A549 (cell line): ENCODE measurements around the gene CAMKK2. TPM values are rescaled to one million over a fixed set of nuclear protein-coding genes. Genes with fewer than 3 reads are reported as not detected.

ENCODE experiments used
- ATAC-seq, 2 experiments: fragments of 200-7000 bp in 1 of 2; fragments of >200 bp in 1 of 2; cut with Nextera tagmentation in 1 of 2; cut with Tn5 transposase in 1 of 2; 3 replicates each; pipeline versions ENCODE4 v1.8.0 to v1.9.1; 2018 to 2020; ENCODE audit warnings: mild to moderate bottlenecking in 1 of 2, moderate library complexity in 1 of 2
- CTCF ChIA-PET: fragments of 300-600 bp; sonication (Branson Sonifier 250); formaldehyde crosslinking; extraction: SDS; loops from one replicate; lab custom pipeline; 2021; ENCODE audit warnings: antibody characterized with exemption, inconsistent platforms; lab: Yijun Ruan, JAX
- POLR2A ChIA-PET: fragments of 350-600 bp; formaldehyde crosslinking; extraction: SDS; loops from one replicate; lab custom pipeline; 2021; ENCODE audit warnings: antibody characterized with exemption, inconsistent platforms; lab: Yijun Ruan, JAX
- DNase-seq, 2 experiments: peaks; one replicate each; pipeline versions ENCODE4 v3.0.0 to v3.0.0-alpha.2; 2011 to 2016; ENCODE audit warnings: low read depth in 1 of 2, low spot score in 1 of 2
- FAIRE-seq: peaks from 2 replicates; lab custom pipeline; 2011; peaks lifted over from hg19 to GRCh38; lab: Jason Lieb, UNC
- H3K27ac ChIP-seq, 2 experiments: fragments of >200 bp; sonication (Bioruptor Twin); formaldehyde crosslinking; 3 replicates each; pipeline ENCODE4 v1.5.1; 2016 to 2017
- H3K4me1 ChIP-seq: fragments of >200 bp; sonication (Bioruptor Twin); formaldehyde crosslinking; 3 replicates; pipeline ENCODE4 v1.6.1; 2016
- H3K4me2 ChIP-seq: fragments of >200 bp; sonication (Bioruptor Twin); formaldehyde crosslinking; 3 replicates; pipeline ENCODE4 v1.6.1; 2016
- H3K4me3 ChIP-seq: fragments of >200 bp; sonication (Bioruptor Twin); formaldehyde crosslinking; 3 replicates; pipeline ENCODE4 v1.5.1; 2016
- H3K9me3 ChIP-seq: fragments of >200 bp; sonication (Bioruptor Twin); formaldehyde crosslinking; 3 replicates; pipeline ENCODE4 v1.6.1; 2016
- BHLHE40 ChIP-seq: IDR thresholded peaks from 2 replicates; pipeline ENCODE4 v1.6.1; 2012; ENCODE audit warnings: low read depth, low read length, inconsistent platforms
- FOSL2 ChIP-seq, 2 experiments: fragments of 450-650 bp in 1 of 2; fragments of >200 bp in 1 of 2; sonication (Bioruptor Twin) in 1 of 2; formaldehyde crosslinking; IDR thresholded peaks; 2 replicates each; pipeline versions ENCODE4 v1.5.0 to v1.6.1; 2016 to 2020; ENCODE audit warnings: mild to moderate bottlenecking in 1 of 2, moderate library complexity in 1 of 2
- HDAC2 ChIP-seq: fragments of 200-600 bp; sonication (generic); IDR thresholded peaks from 2 replicates; pipeline ENCODE4 v1.6.1; 2016
- HEYL ChIP-seq: fragments of 250-450 bp; sonication (Bioruptor Pico); IDR thresholded peaks from 2 replicates; pipeline ENCODE4 v1.8.0; 2021; ENCODE audit warnings: mild to moderate bottlenecking, moderate library complexity
- JUNB ChIP-seq: fragments of >200 bp; sonication (Bioruptor Twin); formaldehyde crosslinking; IDR thresholded peaks from 2 replicates; pipeline ENCODE4 v1.6.1; 2016
- KDM1A ChIP-seq: fragments of 200-600 bp; sonication (generic); IDR thresholded peaks from 2 replicates; pipeline ENCODE4 v1.6.1; 2016; ENCODE audit warnings: low read depth, mild to moderate bottlenecking
- MAZ ChIP-seq: fragments of 150-350 bp; IDR thresholded peaks from 2 replicates; pipeline ENCODE4 v1.6.1; 2014; ENCODE audit warnings: antibody characterized with exemption, low read depth, low read length, borderline replicate concordance
- MYC ChIP-seq: IDR thresholded peaks from 2 replicates; pipeline ENCODE4 v1.6.1; 2012; ENCODE audit warnings: mild to moderate bottlenecking, inconsistent platforms, low read length, improper control_type of control experiment, borderline replicate concordance
- NPAS2 ChIP-seq: fragments of 250-450 bp; sonication (Bioruptor Pico); IDR thresholded peaks from 2 replicates; pipeline ENCODE4 v1.8.0; 2022; ENCODE audit warnings: mild to moderate bottlenecking, moderate library complexity, borderline replicate concordance
- PHF8 ChIP-seq: fragments of 200-600 bp; sonication (generic); IDR thresholded peaks from 2 replicates; pipeline ENCODE4 v1.6.1; 2016; ENCODE audit warnings: low read depth, mild to moderate bottlenecking, antibody characterized with exemption, moderate library complexity, borderline replicate concordance
- POLR2A ChIP-seq: IDR thresholded peaks from 2 replicates; pipeline ENCODE4 v1.6.1; 2012; ENCODE audit warnings: mild to moderate bottlenecking, low read length
- POLR2AphosphoS2 ChIP-seq: conservative IDR thresholded peaks from 2 replicates; pipeline ENCODE4 v1.6.1; 2012; ENCODE audit warnings: low read length, improper control_type of control experiment, inconsistent platforms
- RAD21 ChIP-seq, 2 experiments: fragments of >200 bp in 1 of 2; sonication (Bioruptor Twin) in 1 of 2; formaldehyde crosslinking in 1 of 2; IDR thresholded peaks in 1 of 2; conservative IDR thresholded peaks in 1 of 2; 2 replicates in 1 of 2; 3 replicates in 1 of 2; pipeline ENCODE4 v1.6.1; 2012 to 2018; ENCODE audit warnings: inconsistent platforms in 1 of 2
- RARB ChIP-seq: fragments of 250-450 bp; sonication (Bioruptor Pico); IDR thresholded peaks from 2 replicates; pipeline ENCODE4 v1.8.0; 2021; ENCODE audit warnings: mild to moderate bottlenecking, moderate library complexity
- RCOR1 ChIP-seq: fragments of 150-350 bp; IDR thresholded peaks from 2 replicates; pipeline ENCODE4 v1.6.1; 2014; ENCODE audit warnings: antibody characterized with exemption, low read length, low read depth
- RFX5 ChIP-seq: fragments of 450-650 bp; IDR thresholded peaks from 2 replicates; pipeline ENCODE4 v1.7.1; 2014; ENCODE audit warnings: antibody characterized with exemption, mild to moderate bottlenecking, moderate library complexity
- SMC3 ChIP-seq: fragments of >200 bp; sonication (Bioruptor Twin); formaldehyde crosslinking; IDR thresholded peaks from 3 replicates; pipeline ENCODE4 v1.6.1; 2018; ENCODE audit warnings: inconsistent platforms
- SREBF2 ChIP-seq: fragments of 450-650 bp; IDR thresholded peaks from 2 replicates; pipeline ENCODE4 v1.6.1; 2014; ENCODE audit warnings: mild to moderate bottlenecking, moderate library complexity
- TFCP2L1 ChIP-seq: fragments of 250-450 bp; sonication (Bioruptor Pico); IDR thresholded peaks from 2 replicates; pipeline ENCODE4 v1.5.0; 2021; ENCODE audit warnings: mild to moderate bottlenecking
- TP53 ChIP-seq: fragments of 250-450 bp; sonication (Bioruptor Pico); IDR thresholded peaks from 2 replicates; pipeline ENCODE4 v1.5.0; 2021; ENCODE audit warnings: mild to moderate bottlenecking, moderate library complexity
- ZNF302 ChIP-seq: fragments of 250-450 bp; sonication (Bioruptor Pico); IDR thresholded peaks from 2 replicates; pipeline ENCODE4 v1.9.0; 2021; ENCODE audit warnings: inconsistent platforms, mild to moderate bottlenecking, moderate library complexity
- ZSCAN20 ChIP-seq: fragments of 250-450 bp; sonication (Bioruptor Pico); IDR thresholded peaks from 2 replicates; pipeline ENCODE4 v1.8.0; 2022; ENCODE audit warnings: mild to moderate bottlenecking, moderate library complexity
- WGBS: methylation state at CpG from one replicate; pipeline ENCODE4 v1.1.6; 2017; ENCODE audit errors: missing lambda C conversion rate; 5-methylcytosine and 5-hydroxymethylcytosine counted together
- polyA plus RNA-seq, 4 experiments: library from polyadenylated mRNA; depleted of rRNA in 3 of 4; stranded (reverse); fragments of >200 nt; fragmentation: RNase III in 1 of 4; extraction: RNeasy Plus Mini Kit Qiagen cat#74134 plus additional on column Dnase treatment in 1 of 4; gene quantifications; 2 replicates in 3 of 4; 3 replicates in 1 of 4; pipeline ENCODE4 v1.2.3, GENCODE V29; 2011 to 2017
- TF ChIP-seq, protein P1 (sequence below): fragments of 200-600 bp; sonication (generic); IDR thresholded peaks from 2 replicates; pipeline ENCODE4 v1.6.1; 2016; ENCODE audit warnings: antibody characterized with exemption, mild to moderate bottlenecking, moderate library complexity
- TF ChIP-seq, protein P2 (sequence below): fragments of 150-350 bp; IDR thresholded peaks from 2 replicates; pipeline ENCODE4 v1.6.1; 2014; ENCODE audit warnings: low read depth, mild to moderate bottlenecking, low read length
- TF ChIP-seq, protein P3 (sequence below): fragments of >200 bp; sonication (Bioruptor Twin); formaldehyde crosslinking; IDR thresholded peaks from 3 replicates; pipeline ENCODE4 v1.6.1; 2016
- TF ChIP-seq, protein P4 (sequence below): fragments of >200 bp; sonication (Bioruptor Twin); formaldehyde crosslinking; IDR thresholded peaks from 2 replicates; pipeline ENCODE4 v1.6.1; 2016

The CAMKK2 gene
- polyA plus RNA-seq, 2 of the 4 experiments (the other 2 are of a cell fraction): 15.3 to 24.8 TPM

DNA sequence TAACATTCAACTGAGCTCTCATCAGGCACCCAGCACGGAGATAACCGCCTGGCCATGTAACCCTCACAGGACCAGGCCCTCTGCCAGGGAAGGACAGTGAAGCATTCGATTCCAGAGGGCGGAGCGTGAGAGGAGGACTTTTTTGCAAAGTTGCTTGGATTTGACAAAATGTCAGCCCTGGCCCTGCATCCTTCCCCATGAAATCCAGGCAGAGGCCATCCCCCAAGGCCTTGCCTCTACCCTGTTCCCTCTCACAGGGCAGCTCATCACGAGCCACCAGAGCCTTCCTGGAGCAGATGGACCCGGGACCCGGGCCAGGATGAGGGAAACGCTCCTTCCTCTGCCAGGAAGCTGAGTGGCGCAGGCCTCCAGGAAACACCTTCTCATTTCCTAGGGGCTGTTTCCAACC is 17.0 kb downstream of the CAMKK2 start:
- Histone ChIP-seq H3K4me1 (peaks cover 9% of the 10 kb centered on the region), H3K27ac (no peak overlapping the region), H3K4me2 (no peak overlapping the region), H3K4me3 (no peak overlapping the region), H3K9me3 (no peaks in the 10 kb centered on the region)
- POLR2A ChIA-PET: no interaction called here
- ATAC-seq (no peak; a peak in 1 of 6 replicates), DNase-seq (no peak), FAIRE-seq (no peak)
- WGBS: 84% methylated on average over 10 of the region's 10 CpGs
- TF ChIP-seq FOSL2 (IDR thresholded peaks at IDR 0.05) (no peak), FOSL2 (CRISPR knock-in tag; IDR thresholded peaks at IDR 0.05) (no peak), JUNB (no peak), MYC (no peak), KDM1A (no peak), ZSCAN20 (CRISPR knock-in tag) (no peak), TP53 (CRISPR knock-in tag) (no peak)
- CTCF ChIA-PET: interaction anchor here (0.6 to 0.8 kb wide), 2 partner anchors 49 to 65 kb away, joined by 3 to 6 read pairs; no protein-coding TSS in a partner anchor

DNA sequence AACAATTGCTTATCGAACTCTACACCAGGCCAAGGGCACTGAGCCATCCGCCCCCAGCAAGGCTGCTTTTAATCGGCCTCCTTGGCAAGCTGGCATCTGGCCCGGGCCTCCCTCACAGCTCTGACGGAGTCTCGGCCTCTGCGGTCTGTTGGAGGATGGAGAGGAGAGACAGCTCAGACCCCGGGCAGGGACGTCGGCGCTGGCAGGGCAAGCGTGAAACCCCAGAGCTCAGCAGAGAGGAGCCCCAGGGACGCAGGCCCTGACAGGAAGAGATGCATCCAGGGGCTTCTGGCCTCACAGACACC is 17.5 kb downstream of the CAMKK2 start:
- WGBS: 90% methylated on average over 13 of the region's 13 CpGs
- CTCF ChIA-PET: interaction anchor here (0.5 to 0.8 kb wide), 2 partner anchors 48 to 170 kb away, joined by 3 to 4 read pairs; no protein-coding TSS in a partner anchor
- no peak for FAIRE-seq

DNA sequence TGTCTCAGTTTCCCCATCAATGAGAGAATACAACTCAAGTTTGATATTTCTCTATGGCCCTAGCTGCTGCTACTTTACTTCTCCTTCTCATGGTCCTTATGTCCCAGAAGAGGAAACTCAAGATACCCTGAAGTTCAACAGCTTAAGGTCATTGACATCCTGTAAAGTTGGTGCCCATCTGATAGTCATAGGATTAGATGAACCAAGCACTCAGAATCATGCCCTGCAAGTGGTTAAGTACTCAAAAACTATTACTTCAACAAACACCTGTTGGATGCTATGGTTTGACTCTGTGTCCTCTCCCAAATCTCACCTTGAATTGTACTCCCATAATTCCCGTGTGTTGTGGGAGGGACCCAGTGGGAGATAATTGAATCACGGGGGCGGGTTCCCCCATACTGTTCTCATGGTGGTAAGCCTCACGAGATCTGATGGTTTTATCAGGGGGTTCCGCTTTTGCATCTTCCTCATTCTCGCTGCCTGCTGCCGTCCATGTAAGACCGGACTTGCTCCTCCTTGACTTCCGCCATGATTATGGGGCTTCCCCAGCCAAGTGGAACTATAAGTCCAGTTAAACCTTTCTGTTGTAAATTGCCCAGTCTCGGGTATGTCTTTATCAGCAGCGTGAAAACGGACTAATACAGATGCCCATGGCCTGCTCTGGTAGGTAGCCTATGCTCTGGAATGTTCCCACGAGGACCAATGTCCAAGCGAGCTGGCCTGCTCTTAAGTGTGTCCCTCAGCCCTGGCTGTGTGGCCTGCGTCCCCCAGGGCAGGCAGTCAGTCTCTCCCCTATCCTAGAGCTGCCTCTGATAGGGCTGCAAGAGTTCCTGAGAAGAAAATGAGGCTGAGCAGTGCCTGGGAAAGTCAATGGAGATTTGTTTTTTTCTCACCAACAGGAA is 18.1 kb downstream of the CAMKK2 start:
- ChIA-PET POLR2A (no interaction called here), CTCF (interaction anchor here (0.5 to 2.4 kb wide), 2 partner anchors 56 to 169 kb away, joined by 4 to 7 read pairs; no protein-coding TSS in a partner anchor)
- no peak overlapping the region for H3K4me3 ChIP-seq
- H3K4me1 ChIP-seq: peaks cover 9% of the 10 kb centered on the region
- H3K4me2 ChIP-seq: no peak overlapping the region
- no peak for TF ChIP-seq NPAS2 (CRISPR knock-in tag)
- no peak for TF ChIP-seq ZNF302 (CRISPR knock-in tag)
- TF ChIP-seq RFX5: no peak
- no peak for TF ChIP-seq KDM1A
- TF ChIP-seq POLR2A: no peak
- no peak for TF ChIP-seq BHLHE40
- TF ChIP-seq JUNB: no peak
- no peak for TF ChIP-seq PHF8
- TF ChIP-seq POLR2AphosphoS2: no peak
- TF ChIP-seq HEYL (CRISPR knock-in tag): no peak
- TF ChIP-seq HDAC2: no peak
- TF ChIP-seq, protein P1, sequence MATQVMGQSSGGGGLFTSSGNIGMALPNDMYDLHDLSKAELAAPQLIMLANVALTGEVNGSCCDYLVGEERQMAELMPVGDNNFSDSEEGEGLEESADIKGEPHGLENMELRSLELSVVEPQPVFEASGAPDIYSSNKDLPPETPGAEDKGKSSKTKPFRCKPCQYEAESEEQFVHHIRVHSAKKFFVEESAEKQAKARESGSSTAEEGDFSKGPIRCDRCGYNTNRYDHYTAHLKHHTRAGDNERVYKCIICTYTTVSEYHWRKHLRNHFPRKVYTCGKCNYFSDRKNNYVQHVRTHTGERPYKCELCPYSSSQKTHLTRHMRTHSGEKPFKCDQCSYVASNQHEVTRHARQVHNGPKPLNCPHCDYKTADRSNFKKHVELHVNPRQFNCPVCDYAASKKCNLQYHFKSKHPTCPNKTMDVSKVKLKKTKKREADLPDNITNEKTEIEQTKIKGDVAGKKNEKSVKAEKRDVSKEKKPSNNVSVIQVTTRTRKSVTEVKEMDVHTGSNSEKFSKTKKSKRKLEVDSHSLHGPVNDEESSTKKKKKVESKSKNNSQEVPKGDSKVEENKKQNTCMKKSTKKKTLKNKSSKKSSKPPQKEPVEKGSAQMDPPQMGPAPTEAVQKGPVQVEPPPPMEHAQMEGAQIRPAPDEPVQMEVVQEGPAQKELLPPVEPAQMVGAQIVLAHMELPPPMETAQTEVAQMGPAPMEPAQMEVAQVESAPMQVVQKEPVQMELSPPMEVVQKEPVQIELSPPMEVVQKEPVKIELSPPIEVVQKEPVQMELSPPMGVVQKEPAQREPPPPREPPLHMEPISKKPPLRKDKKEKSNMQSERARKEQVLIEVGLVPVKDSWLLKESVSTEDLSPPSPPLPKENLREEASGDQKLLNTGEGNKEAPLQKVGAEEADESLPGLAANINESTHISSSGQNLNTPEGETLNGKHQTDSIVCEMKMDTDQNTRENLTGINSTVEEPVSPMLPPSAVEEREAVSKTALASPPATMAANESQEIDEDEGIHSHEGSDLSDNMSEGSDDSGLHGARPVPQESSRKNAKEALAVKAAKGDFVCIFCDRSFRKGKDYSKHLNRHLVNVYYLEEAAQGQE: no peak
- TF ChIP-seq, protein P2, sequence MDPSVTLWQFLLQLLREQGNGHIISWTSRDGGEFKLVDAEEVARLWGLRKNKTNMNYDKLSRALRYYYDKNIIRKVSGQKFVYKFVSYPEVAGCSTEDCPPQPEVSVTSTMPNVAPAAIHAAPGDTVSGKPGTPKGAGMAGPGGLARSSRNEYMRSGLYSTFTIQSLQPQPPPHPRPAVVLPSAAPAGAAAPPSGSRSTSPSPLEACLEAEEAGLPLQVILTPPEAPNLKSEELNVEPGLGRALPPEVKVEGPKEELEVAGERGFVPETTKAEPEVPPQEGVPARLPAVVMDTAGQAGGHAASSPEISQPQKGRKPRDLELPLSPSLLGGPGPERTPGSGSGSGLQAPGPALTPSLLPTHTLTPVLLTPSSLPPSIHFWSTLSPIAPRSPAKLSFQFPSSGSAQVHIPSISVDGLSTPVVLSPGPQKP: no peak
- TF ChIP-seq RARB: no peak
- TF ChIP-seq, protein P3, sequence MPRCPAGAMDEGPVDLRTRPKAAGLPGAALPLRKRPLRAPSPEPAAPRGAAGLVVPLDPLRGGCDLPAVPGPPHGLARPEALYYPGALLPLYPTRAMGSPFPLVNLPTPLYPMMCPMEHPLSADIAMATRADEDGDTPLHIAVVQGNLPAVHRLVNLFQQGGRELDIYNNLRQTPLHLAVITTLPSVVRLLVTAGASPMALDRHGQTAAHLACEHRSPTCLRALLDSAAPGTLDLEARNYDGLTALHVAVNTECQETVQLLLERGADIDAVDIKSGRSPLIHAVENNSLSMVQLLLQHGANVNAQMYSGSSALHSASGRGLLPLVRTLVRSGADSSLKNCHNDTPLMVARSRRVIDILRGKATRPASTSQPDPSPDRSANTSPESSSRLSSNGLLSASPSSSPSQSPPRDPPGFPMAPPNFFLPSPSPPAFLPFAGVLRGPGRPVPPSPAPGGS: no peak
- TF ChIP-seq TFCP2L1 (CRISPR knock-in tag): no peak
- no peak for TF ChIP-seq SREBF2
- no peak for FAIRE-seq
- ATAC-seq: no peak
- DNase-seq: no peak
- H3K9me3 ChIP-seq: no peaks in the 10 kb centered on the region
- no peak overlapping the region for H3K27ac ChIP-seq
- 92% methylated on average over 15 of the region's 15 CpGs for WGBS

More for the DNA sequence above, 17.5 kb downstream of the CAMKK2 start:
- ATAC-seq (no peak), DNase-seq (no peak)
- peaks cover 9% of the 10 kb centered on the region for H3K4me1 ChIP-seq
- H3K9me3 ChIP-seq: no peaks in the 10 kb centered on the region
- no peak overlapping the region for H3K27ac ChIP-seq
- no peak overlapping the region for H3K4me3 ChIP-seq
- POLR2A ChIA-PET: no interaction called here
- no peak overlapping the region for H3K4me2 ChIP-seq
- TF ChIP-seq RCOR1 (no peak), SMC3 (no peak), MAZ (no peak), RFX5 (no peak), NPAS2 (CRISPR knock-in tag) (no peak), RAD21 (conservative IDR thresholded peaks at IDR 0.05 in 1 of 2, IDR thresholded peaks at IDR 0.05 in 1 of 2) (no peak), RARB (no peak)
- TF ChIP-seq, protein P4, sequence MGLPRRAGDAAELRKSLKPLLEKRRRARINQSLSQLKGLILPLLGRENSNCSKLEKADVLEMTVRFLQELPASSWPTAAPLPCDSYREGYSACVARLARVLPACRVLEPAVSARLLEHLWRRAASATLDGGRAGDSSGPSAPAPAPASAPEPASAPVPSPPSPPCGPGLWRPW: no peak
